ENCODE measurements around the gene POLA2. TPM values are rescaled to one million over a fixed set of nuclear protein-coding genes. Genes with fewer than 3 reads are reported as not detected.

POLA2 gene
- polyA plus RNA-seq, 2 of the 4 experiments (the other 2 are of a cell fraction), result 34.5 to 52.3 TPM

DNA sequence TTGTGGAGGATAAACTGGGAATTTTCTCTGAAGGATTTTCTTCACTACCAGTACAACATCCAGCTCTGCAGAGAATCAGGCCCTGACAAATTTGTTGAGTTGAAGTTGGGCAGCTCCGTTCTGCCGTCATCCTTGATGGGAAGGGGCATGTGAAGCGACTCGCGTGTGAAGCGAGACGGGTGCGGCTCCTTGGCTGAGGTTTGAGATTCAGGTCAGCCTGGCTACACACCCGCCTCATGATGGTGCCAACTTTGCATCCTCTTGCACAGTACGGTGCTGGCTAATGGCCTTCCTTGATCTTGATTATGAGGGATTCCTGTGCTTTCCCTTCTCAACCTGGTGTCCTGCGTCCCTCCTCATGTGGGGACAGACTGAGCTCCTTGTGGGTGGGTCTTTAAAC, 33.2 kb downstream of the POLA2 start:
- POLR2A ChIA-PET, result no interaction called here
- no peak for DNase-seq (ENCODE audit: low read depth in 1 of 2, low spot score in 1 of 2)
- CTCF ChIA-PET, result interaction anchor here (76.3 to 78.3 kb wide), 2 partner anchors 14 to 21 kb away, joined by 3090 read pairs; partner anchors contain the start of genes CDC42EP2, DPF2, POLA2 and TIGD3
- Histone ChIP-seq H3K4me1 (peaks cover 47% of the 10 kb centered on the region), H3K4me2 (no peak overlapping the region), H3K4me3 (no peak overlapping the region), H3K9me3 (no peaks in the 10 kb centered on the region), H3K27ac (0 out of 6 replicates have a peak overlapping the region, but pooled peaks of 1 of the 2 experiments have one; percentile 8)
- FAIRE-seq, result no peak
- 91% methylated on average over 11 of the region's 11 CpGs for WGBS (ENCODE audit: missing lambda C conversion rate)
- no peak for ATAC-seq
- TF ChIP-seq HEYL (CRISPR knock-in tag; IDR thresholded peaks at IDR 0.05), result no peak
- TF ChIP-seq, protein P1, sequence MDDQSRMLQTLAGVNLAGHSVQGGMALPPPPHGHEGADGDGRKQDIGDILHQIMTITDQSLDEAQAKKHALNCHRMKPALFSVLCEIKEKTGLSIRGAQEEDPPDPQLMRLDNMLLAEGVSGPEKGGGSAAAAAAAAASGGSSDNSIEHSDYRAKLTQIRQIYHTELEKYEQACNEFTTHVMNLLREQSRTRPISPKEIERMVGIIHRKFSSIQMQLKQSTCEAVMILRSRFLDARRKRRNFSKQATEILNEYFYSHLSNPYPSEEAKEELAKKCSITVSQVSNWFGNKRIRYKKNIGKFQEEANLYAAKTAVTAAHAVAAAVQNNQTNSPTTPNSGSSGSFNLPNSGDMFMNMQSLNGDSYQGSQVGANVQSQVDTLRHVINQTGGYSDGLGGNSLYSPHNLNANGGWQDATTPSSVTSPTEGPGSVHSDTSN (IDR thresholded peaks at IDR 0.05), result no peak
- no peak for TF ChIP-seq ESRRA (IDR thresholded peaks at IDR 0.05; ENCODE audit: borderline replicate concordance, low read length)

DNA sequence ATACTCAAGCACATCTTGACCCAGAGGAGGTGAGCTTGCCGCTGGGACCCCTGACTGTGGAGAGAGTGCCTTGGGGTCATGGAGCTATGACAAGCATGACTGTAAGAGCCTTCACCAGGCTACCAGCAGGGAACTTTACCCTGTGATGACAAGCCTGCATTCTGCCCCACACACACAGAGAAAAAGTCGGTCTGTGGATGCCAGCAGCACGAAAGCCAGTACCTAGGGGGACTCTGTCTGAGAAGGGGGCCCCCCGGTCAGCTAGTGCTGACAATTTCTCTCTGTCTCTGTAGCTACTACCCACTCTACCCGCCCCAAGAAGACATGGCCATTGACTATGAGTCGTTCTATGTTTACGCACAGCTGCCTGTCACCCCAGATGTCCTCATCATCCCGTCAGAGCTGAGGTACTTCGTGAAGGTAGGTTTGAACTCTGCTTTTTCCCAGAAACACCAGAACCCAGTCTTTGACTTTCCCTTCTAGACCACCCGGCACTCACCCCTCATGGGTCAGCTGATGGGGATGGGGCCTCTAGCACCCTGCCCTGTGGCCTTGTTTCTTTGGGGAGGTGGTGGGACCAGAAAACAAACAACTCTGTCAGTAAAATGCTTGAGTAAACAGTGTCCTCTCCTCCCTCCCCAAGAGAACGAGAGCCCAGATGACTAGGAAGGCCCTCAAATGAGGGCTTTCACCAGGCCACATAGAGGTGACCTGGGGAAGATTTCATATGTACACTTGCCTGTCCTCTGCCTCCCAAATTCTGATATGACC, 34.0 kb downstream of the POLA2 start:
- TF ChIP-seq KDM1A (IDR thresholded peaks at IDR 0.05; ENCODE audit: low read depth), result no peak
- TF ChIP-seq, protein P2, sequence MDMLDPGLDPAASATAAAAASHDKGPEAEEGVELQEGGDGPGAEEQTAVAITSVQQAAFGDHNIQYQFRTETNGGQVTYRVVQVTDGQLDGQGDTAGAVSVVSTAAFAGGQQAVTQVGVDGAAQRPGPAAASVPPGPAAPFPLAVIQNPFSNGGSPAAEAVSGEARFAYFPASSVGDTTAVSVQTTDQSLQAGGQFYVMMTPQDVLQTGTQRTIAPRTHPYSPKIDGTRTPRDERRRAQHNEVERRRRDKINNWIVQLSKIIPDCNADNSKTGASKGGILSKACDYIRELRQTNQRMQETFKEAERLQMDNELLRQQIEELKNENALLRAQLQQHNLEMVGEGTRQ (IDR thresholded peaks at IDR 0.05), result no peak
- TF ChIP-seq NR3C1 (IDR thresholded peaks at IDR 0.05), result no peak
- TF ChIP-seq ZC3H11A (IDR thresholded peaks at IDR 0.05), result no peak
- TF ChIP-seq POLR2A (IDR thresholded peaks at IDR 0.05; ENCODE audit: low read length), result no peak
- no peak for TF ChIP-seq ZNF302 (CRISPR knock-in tag; IDR thresholded peaks at IDR 0.05)
- no peak for TF ChIP-seq CBX8 (IDR thresholded peaks at IDR 0.05)
- TF ChIP-seq RFX5 (IDR thresholded peaks at IDR 0.05), result no peak
- no peak for TF ChIP-seq ESRRA (IDR thresholded peaks at IDR 0.05; ENCODE audit: borderline replicate concordance, low read length)
- TF ChIP-seq NPAS2 (CRISPR knock-in tag; IDR thresholded peaks at IDR 0.05; ENCODE audit: borderline replicate concordance), result no peak
- TF ChIP-seq HDAC2 (IDR thresholded peaks at IDR 0.05), result no peak
- TF ChIP-seq RNF2 (IDR thresholded peaks at IDR 0.05; ENCODE audit: borderline replicate concordance, low read depth), result no peak
- Histone ChIP-seq H3K4me3 (no peak overlapping the region), H3K4me2 (no peak overlapping the region), H3K9me3 (no peaks in the 10 kb centered on the region), H3K27ac (peak overlapping the region in 1 of 2 experiments; percentile 36; a peak in 1 of 6 replicates), H3K4me1 (peaks cover 41% of the 10 kb centered on the region)
- POLR2A ChIA-PET, result no interaction called here
- no peak for ATAC-seq
- no peak for DNase-seq (ENCODE audit: low read depth in 1 of 2, low spot score in 1 of 2)
- WGBS (ENCODE audit: missing lambda C conversion rate), result 80% methylated on average over 11 of the region's 11 CpGs
- FAIRE-seq, result no peak
- CTCF ChIA-PET, result interaction anchor here (0.7 to 78.3 kb wide), 3 partner anchors 15 to 220 kb away, joined by 3 to 3090 read pairs (median 3090); partner anchors contain the start of genes CDC42EP2, DPF2, POLA2 and TIGD3

DNA sequence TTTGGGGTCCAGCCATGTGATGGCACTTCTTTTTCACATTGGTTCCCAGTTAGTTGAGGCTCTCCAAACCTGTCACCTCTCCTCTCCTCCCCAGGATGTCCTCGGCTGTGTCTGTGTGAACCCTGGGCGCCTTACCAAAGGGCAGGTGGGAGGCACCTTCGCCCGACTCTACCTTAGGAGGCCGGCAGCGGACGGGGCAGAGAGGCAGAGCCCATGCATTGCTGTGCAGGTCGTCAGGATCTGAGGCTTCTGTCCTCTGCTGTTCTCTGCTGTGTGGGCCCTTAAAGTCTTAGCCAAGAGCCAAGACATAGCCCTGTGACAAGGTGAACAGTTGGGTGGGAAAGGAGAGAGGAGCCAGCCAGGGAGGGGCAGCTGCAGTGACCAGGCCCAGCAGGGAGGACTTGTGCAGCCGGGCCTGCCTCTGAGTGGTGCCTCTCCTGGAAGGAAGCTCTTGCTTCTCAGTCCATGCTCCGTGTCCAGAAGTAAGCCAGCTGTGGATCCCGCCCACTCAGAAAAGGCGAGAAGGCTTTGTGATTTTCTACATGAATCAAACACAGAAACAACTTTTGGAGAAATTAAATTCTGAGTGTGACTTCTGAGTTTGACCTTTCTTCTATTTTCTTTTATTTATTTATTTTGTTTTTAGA, 35.4 kb downstream of the POLA2 start:
- DNase-seq (ENCODE audit: low read depth in 1 of 2, low spot score in 1 of 2) (no peak), FAIRE-seq (no peak), ATAC-seq (no peak)
- H3K4me1 ChIP-seq, result peaks cover 34% of the 10 kb centered on the region
- 91% methylated on average over 12 of the region's 12 CpGs for WGBS (ENCODE audit: missing lambda C conversion rate)
- H3K4me3 ChIP-seq, result no peak overlapping the region
- H3K27ac ChIP-seq, result no peak overlapping the region
- ChIA-PET POLR2A (no interaction called here), CTCF (interaction anchor here (76.3 to 78.3 kb wide), 2 partner anchors 17 to 18 kb away, joined by 3090 read pairs; partner anchors contain the start of genes CDC42EP2, DPF2, POLA2 and TIGD3)
- no peak overlapping the region for H3K4me2 ChIP-seq
- H3K9me3 ChIP-seq, result no peaks in the 10 kb centered on the region
- TF ChIP-seq HDAC2 (IDR thresholded peaks at IDR 0.05) (no peak), SREBF2 (IDR thresholded peaks at IDR 0.05) (no peak), TP53 (CRISPR knock-in tag; IDR thresholded peaks at IDR 0.05) (no peak), POLR2A (IDR thresholded peaks at IDR 0.05; ENCODE audit: low read length) (no peak), HOXB13 (CRISPR knock-in tag; IDR thresholded peaks at IDR 0.05; ENCODE audit: low read depth) (no peak), CEBPB (IDR thresholded peaks at IDR 0.05) (no peak), RFX5 (IDR thresholded peaks at IDR 0.05) (no peak), MAZ (IDR thresholded peaks at IDR 0.05; ENCODE audit: borderline replicate concordance, low read depth, low read length) (no peak), ZSCAN20 (CRISPR knock-in tag; IDR thresholded peaks at IDR 0.05) (no peak), CBX2 (IDR thresholded peaks at IDR 0.05; ENCODE audit: borderline replicate concordance, low read depth) (no peak)
- TF ChIP-seq, protein P3, sequence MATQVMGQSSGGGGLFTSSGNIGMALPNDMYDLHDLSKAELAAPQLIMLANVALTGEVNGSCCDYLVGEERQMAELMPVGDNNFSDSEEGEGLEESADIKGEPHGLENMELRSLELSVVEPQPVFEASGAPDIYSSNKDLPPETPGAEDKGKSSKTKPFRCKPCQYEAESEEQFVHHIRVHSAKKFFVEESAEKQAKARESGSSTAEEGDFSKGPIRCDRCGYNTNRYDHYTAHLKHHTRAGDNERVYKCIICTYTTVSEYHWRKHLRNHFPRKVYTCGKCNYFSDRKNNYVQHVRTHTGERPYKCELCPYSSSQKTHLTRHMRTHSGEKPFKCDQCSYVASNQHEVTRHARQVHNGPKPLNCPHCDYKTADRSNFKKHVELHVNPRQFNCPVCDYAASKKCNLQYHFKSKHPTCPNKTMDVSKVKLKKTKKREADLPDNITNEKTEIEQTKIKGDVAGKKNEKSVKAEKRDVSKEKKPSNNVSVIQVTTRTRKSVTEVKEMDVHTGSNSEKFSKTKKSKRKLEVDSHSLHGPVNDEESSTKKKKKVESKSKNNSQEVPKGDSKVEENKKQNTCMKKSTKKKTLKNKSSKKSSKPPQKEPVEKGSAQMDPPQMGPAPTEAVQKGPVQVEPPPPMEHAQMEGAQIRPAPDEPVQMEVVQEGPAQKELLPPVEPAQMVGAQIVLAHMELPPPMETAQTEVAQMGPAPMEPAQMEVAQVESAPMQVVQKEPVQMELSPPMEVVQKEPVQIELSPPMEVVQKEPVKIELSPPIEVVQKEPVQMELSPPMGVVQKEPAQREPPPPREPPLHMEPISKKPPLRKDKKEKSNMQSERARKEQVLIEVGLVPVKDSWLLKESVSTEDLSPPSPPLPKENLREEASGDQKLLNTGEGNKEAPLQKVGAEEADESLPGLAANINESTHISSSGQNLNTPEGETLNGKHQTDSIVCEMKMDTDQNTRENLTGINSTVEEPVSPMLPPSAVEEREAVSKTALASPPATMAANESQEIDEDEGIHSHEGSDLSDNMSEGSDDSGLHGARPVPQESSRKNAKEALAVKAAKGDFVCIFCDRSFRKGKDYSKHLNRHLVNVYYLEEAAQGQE (IDR thresholded peaks at IDR 0.05), result no peak
- TF ChIP-seq, protein P4, sequence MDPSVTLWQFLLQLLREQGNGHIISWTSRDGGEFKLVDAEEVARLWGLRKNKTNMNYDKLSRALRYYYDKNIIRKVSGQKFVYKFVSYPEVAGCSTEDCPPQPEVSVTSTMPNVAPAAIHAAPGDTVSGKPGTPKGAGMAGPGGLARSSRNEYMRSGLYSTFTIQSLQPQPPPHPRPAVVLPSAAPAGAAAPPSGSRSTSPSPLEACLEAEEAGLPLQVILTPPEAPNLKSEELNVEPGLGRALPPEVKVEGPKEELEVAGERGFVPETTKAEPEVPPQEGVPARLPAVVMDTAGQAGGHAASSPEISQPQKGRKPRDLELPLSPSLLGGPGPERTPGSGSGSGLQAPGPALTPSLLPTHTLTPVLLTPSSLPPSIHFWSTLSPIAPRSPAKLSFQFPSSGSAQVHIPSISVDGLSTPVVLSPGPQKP (IDR thresholded peaks at IDR 0.05; ENCODE audit: low read depth, low read length), result no peak
- TF ChIP-seq, protein P5, sequence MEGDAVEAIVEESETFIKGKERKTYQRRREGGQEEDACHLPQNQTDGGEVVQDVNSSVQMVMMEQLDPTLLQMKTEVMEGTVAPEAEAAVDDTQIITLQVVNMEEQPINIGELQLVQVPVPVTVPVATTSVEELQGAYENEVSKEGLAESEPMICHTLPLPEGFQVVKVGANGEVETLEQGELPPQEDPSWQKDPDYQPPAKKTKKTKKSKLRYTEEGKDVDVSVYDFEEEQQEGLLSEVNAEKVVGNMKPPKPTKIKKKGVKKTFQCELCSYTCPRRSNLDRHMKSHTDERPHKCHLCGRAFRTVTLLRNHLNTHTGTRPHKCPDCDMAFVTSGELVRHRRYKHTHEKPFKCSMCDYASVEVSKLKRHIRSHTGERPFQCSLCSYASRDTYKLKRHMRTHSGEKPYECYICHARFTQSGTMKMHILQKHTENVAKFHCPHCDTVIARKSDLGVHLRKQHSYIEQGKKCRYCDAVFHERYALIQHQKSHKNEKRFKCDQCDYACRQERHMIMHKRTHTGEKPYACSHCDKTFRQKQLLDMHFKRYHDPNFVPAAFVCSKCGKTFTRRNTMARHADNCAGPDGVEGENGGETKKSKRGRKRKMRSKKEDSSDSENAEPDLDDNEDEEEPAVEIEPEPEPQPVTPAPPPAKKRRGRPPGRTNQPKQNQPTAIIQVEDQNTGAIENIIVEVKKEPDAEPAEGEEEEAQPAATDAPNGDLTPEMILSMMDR (IDR thresholded peaks at IDR 0.05), result no peak

Data from A549 (cell line).